LNCAP (cell line): ENCODE results near the gene RPAP3.

Experiments used
- TF ChIP-seq, protein P1 (sequence below): fragments of 450-650 bp; IDR thresholded peaks from 2 replicates; pipeline ENCODE4 v1.5.1; 2017; ENCODE audit warnings: mild to moderate bottlenecking

The RPAP3 gene

DNA sequence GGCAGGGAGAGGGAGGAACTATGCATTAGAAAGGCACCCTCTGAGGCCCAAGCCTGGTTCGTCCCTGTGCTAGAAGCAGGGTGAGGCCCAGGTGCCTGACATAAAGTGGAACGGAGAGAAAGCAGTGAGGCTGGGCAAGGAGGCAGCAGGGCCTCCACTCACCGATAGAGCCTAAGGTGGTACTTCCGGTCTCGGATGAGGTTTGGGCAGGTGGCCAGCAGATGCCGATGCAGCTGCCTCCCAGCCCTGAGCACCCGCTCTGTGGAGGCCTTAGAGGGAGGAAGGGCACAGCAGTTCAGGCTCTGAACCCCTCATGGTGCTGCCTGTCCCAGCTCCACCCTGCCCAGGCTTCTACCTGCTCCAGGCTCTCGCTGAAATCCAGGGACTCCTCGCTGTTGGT lies 45.7 kb upstream of the RPAP3 start:
- TF ChIP-seq, protein P1, sequence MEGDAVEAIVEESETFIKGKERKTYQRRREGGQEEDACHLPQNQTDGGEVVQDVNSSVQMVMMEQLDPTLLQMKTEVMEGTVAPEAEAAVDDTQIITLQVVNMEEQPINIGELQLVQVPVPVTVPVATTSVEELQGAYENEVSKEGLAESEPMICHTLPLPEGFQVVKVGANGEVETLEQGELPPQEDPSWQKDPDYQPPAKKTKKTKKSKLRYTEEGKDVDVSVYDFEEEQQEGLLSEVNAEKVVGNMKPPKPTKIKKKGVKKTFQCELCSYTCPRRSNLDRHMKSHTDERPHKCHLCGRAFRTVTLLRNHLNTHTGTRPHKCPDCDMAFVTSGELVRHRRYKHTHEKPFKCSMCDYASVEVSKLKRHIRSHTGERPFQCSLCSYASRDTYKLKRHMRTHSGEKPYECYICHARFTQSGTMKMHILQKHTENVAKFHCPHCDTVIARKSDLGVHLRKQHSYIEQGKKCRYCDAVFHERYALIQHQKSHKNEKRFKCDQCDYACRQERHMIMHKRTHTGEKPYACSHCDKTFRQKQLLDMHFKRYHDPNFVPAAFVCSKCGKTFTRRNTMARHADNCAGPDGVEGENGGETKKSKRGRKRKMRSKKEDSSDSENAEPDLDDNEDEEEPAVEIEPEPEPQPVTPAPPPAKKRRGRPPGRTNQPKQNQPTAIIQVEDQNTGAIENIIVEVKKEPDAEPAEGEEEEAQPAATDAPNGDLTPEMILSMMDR: no peak

DNA sequence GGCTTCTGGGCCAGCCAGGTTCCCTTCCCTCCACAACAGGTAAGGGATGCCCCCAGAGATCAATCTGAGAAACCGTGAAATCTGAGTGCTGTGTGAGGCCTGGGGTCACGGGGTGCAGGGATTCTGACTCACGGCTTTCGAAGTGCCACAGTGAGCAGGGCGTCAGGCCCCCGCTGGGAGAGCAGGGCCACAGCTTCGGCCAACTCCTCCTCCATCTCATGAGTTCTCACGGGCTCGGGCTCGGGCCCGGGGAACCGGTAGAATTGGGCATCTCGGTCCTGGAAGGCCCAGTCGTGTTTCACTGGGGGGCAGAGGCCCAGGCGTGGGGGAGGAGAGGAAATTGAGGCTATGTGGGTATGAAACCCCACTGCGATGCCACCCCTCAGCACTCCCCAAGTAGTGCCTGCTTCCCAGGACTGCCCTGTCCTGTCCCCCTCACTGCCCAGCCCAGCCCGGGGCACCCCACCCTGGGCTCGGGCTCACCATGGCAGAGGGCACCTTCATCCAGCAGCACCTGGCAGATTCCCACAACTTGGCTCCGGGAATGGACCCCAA lies 45.2 kb upstream of the RPAP3 start:
- TF ChIP-seq, protein P1: no peak

DNA sequence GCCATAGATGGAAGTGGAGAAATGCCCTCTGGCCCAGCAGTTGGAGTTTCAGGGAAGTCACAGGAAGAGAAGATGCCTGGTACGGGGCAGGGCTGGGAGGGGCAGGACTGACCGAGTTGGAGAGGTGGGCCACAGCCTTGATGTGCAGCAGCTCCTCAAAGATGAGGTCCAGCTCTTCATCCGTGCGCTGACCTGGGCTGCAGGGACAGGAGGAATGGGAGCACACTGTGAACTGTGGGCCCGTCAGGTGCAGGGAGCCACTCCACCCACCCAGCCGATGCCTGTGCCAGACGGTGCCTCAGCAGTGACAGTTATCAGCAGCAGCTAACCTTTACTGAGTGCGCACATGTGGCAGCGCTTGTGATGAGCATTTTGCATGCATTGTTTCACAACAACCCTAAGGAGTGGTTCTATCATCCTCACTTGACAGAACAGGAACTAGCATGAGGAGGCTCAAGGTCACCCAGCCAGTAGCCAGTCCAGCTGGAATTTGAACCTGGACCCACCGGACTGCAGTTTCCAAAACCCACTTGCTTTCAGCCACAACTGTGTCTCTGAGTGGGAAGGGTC lies 44.5 kb upstream of the RPAP3 start:
- TF ChIP-seq, protein P1: no peak

DNA sequence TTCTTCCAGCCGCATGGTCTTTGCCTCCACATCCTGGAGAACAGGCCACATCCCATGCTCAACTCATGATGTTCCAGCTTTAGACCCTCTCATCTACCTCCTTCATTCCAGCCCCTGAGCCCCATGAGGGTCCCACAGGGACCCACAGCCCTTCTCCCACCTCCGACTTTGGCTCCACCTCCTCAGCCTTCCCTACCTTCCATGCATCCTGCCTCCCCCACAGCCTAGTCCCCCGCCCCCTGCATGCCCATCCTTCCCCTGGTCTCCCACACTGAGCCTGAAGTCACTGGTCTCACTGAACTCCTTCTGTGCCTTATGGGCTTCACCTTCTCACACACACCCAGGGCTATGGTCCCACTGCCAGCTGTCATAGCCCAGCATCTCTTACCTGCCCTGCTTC lies 43.1 kb upstream of the RPAP3 start:
- TF ChIP-seq, protein P1: no peak

DNA sequence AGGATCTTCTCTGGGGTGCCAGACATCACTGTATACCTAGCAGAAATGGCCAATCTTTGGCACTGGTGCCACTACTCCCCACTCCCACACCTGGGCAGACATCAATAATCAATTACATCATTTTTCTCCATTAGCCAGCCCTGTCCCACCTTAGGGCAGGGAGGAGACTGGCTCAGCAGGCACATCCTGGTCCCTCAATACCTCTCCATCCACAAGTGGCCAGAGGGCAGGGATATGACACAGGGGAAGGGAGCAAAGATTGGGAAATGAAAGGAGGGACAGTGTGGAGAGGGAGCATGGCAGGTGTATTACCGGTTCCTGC lies 42.6 kb upstream of the RPAP3 start:
- TF ChIP-seq, protein P1: no peak

DNA sequence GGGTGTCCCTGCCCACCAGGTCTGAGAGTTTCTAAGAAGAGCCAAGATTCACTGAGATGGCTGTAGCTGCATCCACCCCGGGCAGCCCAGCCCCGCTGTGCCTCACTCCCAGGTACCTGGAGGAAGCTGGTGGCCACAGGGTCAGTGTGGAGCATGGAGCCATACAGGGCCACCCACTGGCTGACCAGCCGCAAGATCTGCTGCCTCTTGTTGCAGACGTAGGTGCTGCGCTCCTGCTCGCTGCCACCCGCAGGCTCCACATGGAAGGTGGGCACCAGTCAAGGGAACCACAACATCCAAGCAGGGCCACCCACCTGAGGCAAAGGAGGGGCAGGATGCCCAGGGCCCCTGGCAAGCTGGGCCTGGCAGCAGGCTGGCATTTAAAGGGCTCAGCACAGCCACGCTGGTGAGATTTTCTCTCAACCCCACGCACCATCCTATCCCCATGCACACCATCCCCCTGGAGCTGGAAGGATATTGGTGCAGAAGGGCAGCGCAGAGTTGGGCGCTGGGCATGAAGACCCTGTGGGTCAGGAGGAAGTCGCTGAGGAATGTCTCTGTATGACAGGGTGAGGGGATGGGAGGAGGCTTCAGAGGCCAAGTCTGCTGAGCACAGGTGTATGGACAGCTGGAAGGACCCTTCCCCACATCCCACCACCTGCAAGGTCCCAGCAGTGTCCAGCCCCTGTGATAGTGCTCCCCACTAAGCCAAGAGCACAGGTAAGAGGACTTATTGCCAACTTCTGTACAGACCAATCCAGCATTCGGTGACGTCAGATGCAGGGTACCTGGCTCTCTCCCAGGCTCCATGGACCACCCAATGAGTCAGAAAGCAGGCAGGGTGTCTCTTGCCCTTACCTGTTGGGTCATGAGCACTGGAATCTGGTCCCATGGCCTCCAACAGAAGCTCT lies 42.0 kb upstream of the RPAP3 start:
- TF ChIP-seq, protein P1: no peak

DNA sequence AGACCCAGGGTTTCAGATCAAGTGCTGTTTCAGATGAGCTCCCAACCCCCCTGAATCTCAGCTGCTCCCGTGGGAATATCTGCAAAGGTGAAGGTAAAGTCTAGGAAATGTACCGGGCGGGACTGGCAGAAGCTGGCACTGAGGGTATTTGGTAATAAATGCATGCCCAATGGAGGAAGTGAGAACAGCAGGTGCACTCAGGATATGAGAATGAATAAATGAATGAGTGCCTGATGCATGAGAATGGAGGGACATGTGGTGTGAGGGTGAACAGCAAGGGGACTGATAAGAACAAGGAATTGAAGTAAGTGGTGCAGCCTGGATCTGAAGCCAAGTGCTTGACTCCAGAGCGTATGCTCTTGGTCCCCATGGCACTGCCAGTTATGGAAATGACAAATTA lies 41.3 kb upstream of the RPAP3 start:
- TF ChIP-seq, protein P1: no peak
